WTC11 (cell line): ENCODE results near the gene SEC16A. TPM values are rescaled to one million over a fixed set of nuclear protein-coding genes. Genes with fewer than 3 reads are reported as not detected.

ENCODE experiments used
- ATAC-seq: fragments of 200-7000 bp; cut with Tn5 transposase; 2 replicates; pipeline ENCODE4 v1.10.0; 2021; ENCODE audit warnings: mild to moderate bottlenecking, moderate library complexity
- CTCF ChIA-PET: fragments of 300-600 bp; sonication (Branson Sonifier 250); formaldehyde crosslinking; loops from one replicate; lab custom pipeline; 2021; ENCODE audit warnings: antibody characterized with exemption; lab: Charles Lee
- POLR2A ChIA-PET: fragments of 350-600 bp; sonication (Branson Sonifier 250); formaldehyde crosslinking; loops from one replicate; lab custom pipeline; 2021; ENCODE audit warnings: antibody characterized with exemption; lab: Charles Lee
- DNase-seq: peaks from one replicate; pipeline ENCODE4 v3.0.0; 2021; ENCODE audit warnings: low spot score
- H3K27ac Mint-ChIP-seq: 2 replicates; pipeline ENCODE4 v1.8.0; 2021; ENCODE audit warnings: mixed read lengths
- H3K27me3 Mint-ChIP-seq: 2 replicates; pipeline ENCODE4 v1.8.0; 2021; ENCODE audit warnings: low read depth, mild to moderate bottlenecking, moderate library complexity, mixed read lengths
- H3K36me3 Mint-ChIP-seq: 2 replicates; pipeline ENCODE4 v1.8.0; 2021; ENCODE audit warnings: mixed read lengths
- H3K4me1 Mint-ChIP-seq: 2 replicates; pipeline ENCODE4 v1.8.0; 2022; ENCODE audit warnings: mixed read lengths
- H3K4me3 Mint-ChIP-seq: 2 replicates; pipeline ENCODE4 v1.8.0; 2021; ENCODE audit warnings: mild to moderate bottlenecking, moderate library complexity, mixed read lengths
- H3K9me3 Mint-ChIP-seq: 2 replicates; pipeline ENCODE4 v1.8.0; 2021; ENCODE audit warnings: mixed read lengths
- AR ChIP-seq: fragments of 250-450 bp; sonication (Bioruptor Pico); IDR thresholded peaks from 2 replicates; pipeline ENCODE4 v1.9.0; 2021; ENCODE audit warnings: mild to moderate bottlenecking
- ATF1 ChIP-seq: sonication (generic); formaldehyde crosslinking; IDR thresholded peaks from 2 replicates; pipeline ENCODE4 v1.8.1; 2023; ENCODE audit warnings: mild to moderate bottlenecking, moderate library complexity, missing genetic modification reagents
- CBFB ChIP-seq: sonication (generic); formaldehyde crosslinking; IDR thresholded peaks from 2 replicates; pipeline ENCODE4 v1.8.1; 2022; ENCODE audit warnings: mild to moderate bottlenecking, low read depth, missing genetic modification reagents
- ELF4 ChIP-seq: sonication (generic); formaldehyde crosslinking; IDR thresholded peaks from 2 replicates; pipeline ENCODE4 v1.8.1; 2022; ENCODE audit warnings: low read depth, mild to moderate bottlenecking, moderate library complexity, missing genetic modification reagents
- FOXJ3 ChIP-seq: sonication (generic); formaldehyde crosslinking; IDR thresholded peaks from 2 replicates; pipeline ENCODE4 v1.9.0; 2021; ENCODE audit warnings: missing genetic modification reagents, mild to moderate bottlenecking, borderline replicate concordance
- GABPB1 ChIP-seq: sonication (generic); formaldehyde crosslinking; IDR thresholded peaks from 2 replicates; pipeline ENCODE4 v1.8.1; 2023; ENCODE audit warnings: mild to moderate bottlenecking, missing genetic modification reagents
- GTF2I ChIP-seq: fragments of 250-450 bp; sonication (Bioruptor Pico); conservative IDR thresholded peaks from 2 replicates; pipeline ENCODE4 v1.4.0; 2021; ENCODE audit warnings: mild to moderate bottlenecking
- HMGA2 ChIP-seq: fragments of 250-450 bp; sonication (Bioruptor Pico); IDR thresholded peaks from 2 replicates; pipeline ENCODE4 v1.4.0; 2021; ENCODE audit warnings: mild to moderate bottlenecking, moderate library complexity
- HMGXB4 ChIP-seq: sonication (generic); formaldehyde crosslinking; IDR thresholded peaks from 2 replicates; pipeline ENCODE4 v1.8.1; 2023; ENCODE audit warnings: mild to moderate bottlenecking, moderate library complexity, missing genetic modification reagents
- IRF2 ChIP-seq: sonication (generic); formaldehyde crosslinking; IDR thresholded peaks from 2 replicates; pipeline ENCODE4 v1.8.0; 2022; ENCODE audit warnings: low read depth, missing genetic modification reagents, borderline replicate concordance
- MAX ChIP-seq: sonication (generic); formaldehyde crosslinking; IDR thresholded peaks from 2 replicates; pipeline ENCODE4 v1.8.0; 2022; ENCODE audit warnings: mild to moderate bottlenecking, missing genetic modification reagents
- NR2C2 ChIP-seq: sonication (generic); formaldehyde crosslinking; IDR thresholded peaks from 2 replicates; pipeline ENCODE4 v1.8.0; 2022; ENCODE audit warnings: mild to moderate bottlenecking, missing genetic modification reagents
- NR3C1 ChIP-seq: sonication (generic); formaldehyde crosslinking; conservative IDR thresholded peaks from 2 replicates; pipeline ENCODE4 v1.8.1; 2023; ENCODE audit warnings: low read depth, mild to moderate bottlenecking, missing genetic modification reagents
- PREB ChIP-seq: sonication (generic); formaldehyde crosslinking; IDR thresholded peaks from 2 replicates; pipeline ENCODE4 v1.8.1; 2022; ENCODE audit warnings: mild to moderate bottlenecking, missing genetic modification reagents, moderate library complexity, borderline replicate concordance
- SOX15 ChIP-seq: fragments of 250-450 bp; sonication (Bioruptor Pico); IDR thresholded peaks from 2 replicates; pipeline ENCODE4 v1.9.0; 2021; ENCODE audit warnings: mild to moderate bottlenecking
- ZNF423 ChIP-seq: fragments of 250-450 bp; sonication (Bioruptor Pico); IDR thresholded peaks from 2 replicates; pipeline ENCODE4 v2.1.2; 2022; ENCODE audit warnings: mild to moderate bottlenecking, moderate library complexity
- total RNA-seq: library from RNA; stranded (reverse); gene quantifications from 3 replicates; pipeline ENCODE4 v1.2.3, GENCODE V29; 2021
- TF ChIP-seq, protein P1 (sequence below): sonication (generic); formaldehyde crosslinking; IDR thresholded peaks from 2 replicates; pipeline ENCODE4 v1.8.1; 2022; ENCODE audit warnings: low read depth, mild to moderate bottlenecking, moderate library complexity, missing genetic modification reagents, borderline replicate concordance
- TF ChIP-seq, protein P2 (sequence below): sonication (generic); formaldehyde crosslinking; conservative IDR thresholded peaks from 2 replicates; pipeline ENCODE4 v1.8.1; 2023; ENCODE audit warnings: mild to moderate bottlenecking, low read depth, missing genetic modification reagents, moderate library complexity
- TF ChIP-seq, protein P3 (sequence below): fragments of 250-450 bp; sonication (Bioruptor Pico); IDR thresholded peaks from 2 replicates; pipeline ENCODE4 v1.8.0; 2021; ENCODE audit warnings: mild to moderate bottlenecking
- TF ChIP-seq, protein P4 (sequence below): sonication (generic); formaldehyde crosslinking; IDR thresholded peaks from 2 replicates; pipeline ENCODE4 v1.8.1; 2022; ENCODE audit warnings: low read depth, missing genetic modification reagents, borderline replicate concordance

The SEC16A gene
- total RNA-seq, 1 experiment from 2014 or later, result 70.9 TPM

DNA sequence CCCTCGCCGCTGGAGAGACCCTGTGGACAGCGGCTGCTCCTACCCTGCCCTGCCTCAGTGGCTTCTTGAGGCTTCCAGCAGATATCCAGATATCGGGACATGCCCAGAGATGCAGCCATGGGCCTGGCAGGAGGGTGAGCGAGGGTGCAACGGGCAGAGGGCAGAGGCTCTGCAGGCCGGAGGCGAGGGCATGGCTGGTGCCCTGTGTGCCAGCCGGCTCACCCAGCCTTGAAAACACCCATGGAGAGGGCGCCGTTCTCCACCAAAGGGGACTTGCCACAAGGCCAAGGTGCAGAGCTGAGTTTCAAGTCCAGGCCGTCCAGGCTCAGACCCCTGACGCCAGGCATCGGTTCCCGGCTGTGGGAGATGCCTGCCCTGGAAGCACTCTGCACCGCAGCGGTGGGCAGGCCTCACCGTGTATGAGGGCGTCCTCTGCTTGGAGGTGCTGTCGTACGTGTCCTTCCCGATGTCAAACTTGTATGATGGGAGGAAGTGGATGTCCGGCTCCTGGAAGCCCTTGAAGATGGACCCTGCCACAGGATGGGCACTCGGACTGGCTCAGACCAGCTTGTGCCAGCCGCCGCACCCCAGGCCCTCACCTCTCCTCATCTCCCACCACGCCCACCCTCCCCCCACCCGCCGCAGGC is 52.1 kb downstream of the SEC16A start (continued):
- TF ChIP-seq ATF1 (CRISPR knock-in tag) (no peak), SOX15 (CRISPR knock-in tag) (no peak)

DNA sequence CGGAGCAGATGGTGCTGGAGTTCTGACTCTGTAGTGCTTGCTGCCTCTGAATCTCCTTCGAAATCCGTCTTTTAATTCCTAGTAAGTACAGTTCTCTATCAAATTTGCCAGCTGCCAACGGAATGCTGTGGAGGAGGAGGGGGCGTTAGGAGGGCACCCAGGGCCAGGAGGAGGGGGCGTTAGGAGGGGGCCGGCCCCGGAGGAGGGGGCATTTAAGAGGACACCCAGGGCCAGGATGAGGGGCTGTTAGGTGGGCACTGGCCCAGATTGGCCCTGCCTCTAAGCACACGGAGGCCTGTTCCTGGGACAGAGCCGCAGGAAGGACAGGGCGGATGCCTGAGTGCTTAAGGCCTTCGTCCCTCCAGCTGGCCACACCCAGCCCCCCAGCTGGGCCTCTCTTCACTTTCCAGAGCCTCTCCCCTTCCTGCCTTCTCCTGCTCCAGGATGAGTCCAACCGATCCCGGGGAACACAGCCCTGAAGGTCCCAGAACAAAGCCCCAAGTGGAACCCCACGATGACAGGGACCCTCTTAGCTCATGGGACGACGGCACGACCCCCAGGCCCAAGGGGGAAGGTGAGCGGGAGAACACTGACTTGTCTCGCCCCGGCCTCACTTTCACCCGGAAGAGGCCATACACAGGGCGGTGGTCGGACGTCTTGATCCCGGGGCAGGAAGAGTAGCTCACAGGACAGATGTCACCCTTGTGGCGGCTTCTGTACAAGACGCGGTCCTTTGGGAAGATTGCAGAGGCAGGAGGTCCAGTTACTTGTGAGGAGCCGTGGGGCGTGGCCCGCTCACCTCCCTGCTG is 53.0 kb downstream of the SEC16A start:
- ChIA-PET CTCF (interaction anchor here (0.8 to 1.3 kb wide), 6 partner anchors 9 to 214 kb away, joined by 3 to 5 read pairs (median 3); no protein-coding TSS in a partner anchor), POLR2A (no interaction called here)
- H3K4me3 Mint-ChIP-seq, result no peak overlapping the region

More for the DNA sequence above, 53.0 kb downstream of the SEC16A start:
- Mint-ChIP-seq H3K27me3 (no peaks in the 10 kb centered on the region), H3K4me1 (no peaks in the 10 kb centered on the region), H3K9me3 (no peaks in the 10 kb centered on the region), H3K27ac (peak overlapping the region; percentile 41; the same call in 1 of the 2 replicates), H3K36me3 (no peaks in the 10 kb centered on the region)
- no peak for ATAC-seq
- DNase-seq, result no peak
- TF ChIP-seq CBFB, result no peak
- TF ChIP-seq GABPB1 (CRISPR knock-in tag), result no peak
- TF ChIP-seq, protein P1, sequence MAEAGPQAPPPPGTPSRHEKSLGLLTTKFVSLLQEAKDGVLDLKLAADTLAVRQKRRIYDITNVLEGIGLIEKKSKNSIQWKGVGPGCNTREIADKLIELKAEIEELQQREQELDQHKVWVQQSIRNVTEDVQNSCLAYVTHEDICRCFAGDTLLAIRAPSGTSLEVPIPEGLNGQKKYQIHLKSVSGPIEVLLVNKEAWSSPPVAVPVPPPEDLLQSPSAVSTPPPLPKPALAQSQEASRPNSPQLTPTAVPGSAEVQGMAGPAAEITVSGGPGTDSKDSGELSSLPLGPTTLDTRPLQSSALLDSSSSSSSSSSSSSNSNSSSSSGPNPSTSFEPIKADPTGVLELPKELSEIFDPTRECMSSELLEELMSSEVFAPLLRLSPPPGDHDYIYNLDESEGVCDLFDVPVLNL (CRISPR knock-in tag), result no peak
- TF ChIP-seq AR, result no peak
- no peak for TF ChIP-seq NR3C1
- TF ChIP-seq, protein P2, sequence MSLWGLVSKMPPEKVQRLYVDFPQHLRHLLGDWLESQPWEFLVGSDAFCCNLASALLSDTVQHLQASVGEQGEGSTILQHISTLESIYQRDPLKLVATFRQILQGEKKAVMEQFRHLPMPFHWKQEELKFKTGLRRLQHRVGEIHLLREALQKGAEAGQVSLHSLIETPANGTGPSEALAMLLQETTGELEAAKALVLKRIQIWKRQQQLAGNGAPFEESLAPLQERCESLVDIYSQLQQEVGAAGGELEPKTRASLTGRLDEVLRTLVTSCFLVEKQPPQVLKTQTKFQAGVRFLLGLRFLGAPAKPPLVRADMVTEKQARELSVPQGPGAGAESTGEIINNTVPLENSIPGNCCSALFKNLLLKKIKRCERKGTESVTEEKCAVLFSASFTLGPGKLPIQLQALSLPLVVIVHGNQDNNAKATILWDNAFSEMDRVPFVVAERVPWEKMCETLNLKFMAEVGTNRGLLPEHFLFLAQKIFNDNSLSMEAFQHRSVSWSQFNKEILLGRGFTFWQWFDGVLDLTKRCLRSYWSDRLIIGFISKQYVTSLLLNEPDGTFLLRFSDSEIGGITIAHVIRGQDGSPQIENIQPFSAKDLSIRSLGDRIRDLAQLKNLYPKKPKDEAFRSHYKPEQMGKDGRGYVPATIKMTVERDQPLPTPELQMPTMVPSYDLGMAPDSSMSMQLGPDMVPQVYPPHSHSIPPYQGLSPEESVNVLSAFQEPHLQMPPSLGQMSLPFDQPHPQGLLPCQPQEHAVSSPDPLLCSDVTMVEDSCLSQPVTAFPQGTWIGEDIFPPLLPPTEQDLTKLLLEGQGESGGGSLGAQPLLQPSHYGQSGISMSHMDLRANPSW, result no peak
- no peak for TF ChIP-seq GTF2I (CRISPR knock-in tag)
- no peak for TF ChIP-seq NR2C2 (CRISPR knock-in tag)
- TF ChIP-seq, protein P3, sequence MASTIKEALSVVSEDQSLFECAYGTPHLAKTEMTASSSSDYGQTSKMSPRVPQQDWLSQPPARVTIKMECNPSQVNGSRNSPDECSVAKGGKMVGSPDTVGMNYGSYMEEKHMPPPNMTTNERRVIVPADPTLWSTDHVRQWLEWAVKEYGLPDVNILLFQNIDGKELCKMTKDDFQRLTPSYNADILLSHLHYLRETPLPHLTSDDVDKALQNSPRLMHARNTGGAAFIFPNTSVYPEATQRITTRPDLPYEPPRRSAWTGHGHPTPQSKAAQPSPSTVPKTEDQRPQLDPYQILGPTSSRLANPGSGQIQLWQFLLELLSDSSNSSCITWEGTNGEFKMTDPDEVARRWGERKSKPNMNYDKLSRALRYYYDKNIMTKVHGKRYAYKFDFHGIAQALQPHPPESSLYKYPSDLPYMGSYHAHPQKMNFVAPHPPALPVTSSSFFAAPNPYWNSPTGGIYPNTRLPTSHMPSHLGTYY (CRISPR knock-in tag), result no peak
- TF ChIP-seq FOXJ3, result no peak
- no peak for TF ChIP-seq ATF1 (CRISPR knock-in tag)
- TF ChIP-seq IRF2 (CRISPR knock-in tag), result no peak
- TF ChIP-seq, protein P4, sequence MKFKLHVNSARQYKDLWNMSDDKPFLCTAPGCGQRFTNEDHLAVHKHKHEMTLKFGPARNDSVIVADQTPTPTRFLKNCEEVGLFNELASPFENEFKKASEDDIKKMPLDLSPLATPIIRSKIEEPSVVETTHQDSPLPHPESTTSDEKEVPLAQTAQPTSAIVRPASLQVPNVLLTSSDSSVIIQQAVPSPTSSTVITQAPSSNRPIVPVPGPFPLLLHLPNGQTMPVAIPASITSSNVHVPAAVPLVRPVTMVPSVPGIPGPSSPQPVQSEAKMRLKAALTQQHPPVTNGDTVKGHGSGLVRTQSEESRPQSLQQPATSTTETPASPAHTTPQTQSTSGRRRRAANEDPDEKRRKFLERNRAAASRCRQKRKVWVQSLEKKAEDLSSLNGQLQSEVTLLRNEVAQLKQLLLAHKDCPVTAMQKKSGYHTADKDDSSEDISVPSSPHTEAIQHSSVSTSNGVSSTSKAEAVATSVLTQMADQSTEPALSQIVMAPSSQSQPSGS (CRISPR knock-in tag), result no peak
- no peak for TF ChIP-seq MAX
- TF ChIP-seq ELF4 (CRISPR knock-in tag), result no peak
- TF ChIP-seq HMGXB4, result no peak
- no peak for TF ChIP-seq PREB
- no peak for TF ChIP-seq HMGA2 (CRISPR knock-in tag)
- TF ChIP-seq ZNF423 (CRISPR knock-in tag), result no peak
